Stimulated activated naive CD8-positive, alpha-beta T cell treated with anti-CD3 and anti-CD28 coated beads, Interleukin-15, amount 100 ng/mL, for 72 hours (primary cell): ENCODE measurements around the gene PTGES3L.
"Not testable (repeated sequence)": the region's sequence is repeated elsewhere in the genome, so short reads cannot be mapped to it uniquely, and the experiment has no call there.

ENCODE experiments used
- ATAC-seq: fragments of 150-1000 bp; cut with Tn5 transposase; 2 replicates; pipeline ENCODE4 v1.10.0; 2021; ENCODE audit warnings: mild to moderate bottlenecking, moderate library complexity
- DNase-seq, 2 donors: peaks; one replicate each; pipeline ENCODE4 v3.0.0; 2021 to 2022
- H3K27ac Mint-ChIP-seq, 2 donors: one replicate each; pipeline ENCODE4 v1.8.0; 2022; ENCODE audit warnings: mild to moderate bottlenecking in 2 of 2, mixed read lengths in 2 of 2, moderate library complexity in 2 of 2
- H3K27me3 Mint-ChIP-seq: one replicate; pipeline ENCODE4 v1.8.0; 2022; ENCODE audit warnings: mixed read lengths
- H3K4me1 Mint-ChIP-seq: one replicate; pipeline ENCODE4 v1.8.0; 2022; ENCODE audit warnings: mild to moderate bottlenecking, mixed read lengths
- H3K4me3 Mint-ChIP-seq, 2 donors: one replicate each; pipeline ENCODE4 v1.8.0; 2022; ENCODE audit warnings: mild to moderate bottlenecking in 2 of 2, mixed read lengths in 2 of 2, moderate library complexity in 1 of 2
- H3K9me3 Mint-ChIP-seq, 2 donors: one replicate each; pipeline ENCODE4 v1.8.0; 2022; ENCODE audit warnings: mixed read lengths in 2 of 2

The PTGES3L gene

DNA sequence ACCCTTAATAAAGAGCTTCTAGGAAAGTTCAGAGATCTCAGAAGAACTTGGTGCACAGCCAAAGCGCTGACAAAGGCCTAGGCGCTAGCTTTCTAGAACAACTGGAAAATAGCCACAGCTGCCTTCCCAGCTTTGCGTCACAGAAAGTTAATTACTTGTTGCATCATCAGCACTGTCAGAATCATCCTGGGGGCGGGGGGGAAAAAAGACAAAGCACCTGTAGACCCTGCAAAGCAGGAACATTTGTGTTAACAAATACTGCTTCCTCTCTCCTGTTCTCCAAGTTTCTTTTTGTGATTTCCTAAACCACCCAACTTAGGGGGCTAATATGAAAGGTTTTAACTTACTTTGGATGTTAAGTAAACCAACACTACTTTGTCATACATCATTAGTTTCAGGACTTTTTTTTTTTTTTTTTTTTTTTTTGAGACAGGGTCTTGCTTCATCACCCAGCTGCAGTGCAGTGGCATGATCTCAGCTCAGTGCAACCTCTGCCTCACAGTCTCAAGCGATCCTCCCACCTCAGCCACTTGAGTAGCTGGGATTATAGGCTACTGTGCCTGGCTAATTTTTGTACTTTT, 10.8 kb downstream of the PTGES3L start:
- Mint-ChIP-seq H3K27ac (peak overlapping the region in 1 of 2 donors; percentile 21), H3K27me3 (no peaks in the 10 kb centered on the region), H3K4me1 (peaks cover 5% of the 10 kb centered on the region), H3K9me3 (no peaks in the 10 kb centered on the region), H3K4me3 (no peak overlapping the region)
- DNase-seq = no peak
- ATAC-seq = no peak

DNA sequence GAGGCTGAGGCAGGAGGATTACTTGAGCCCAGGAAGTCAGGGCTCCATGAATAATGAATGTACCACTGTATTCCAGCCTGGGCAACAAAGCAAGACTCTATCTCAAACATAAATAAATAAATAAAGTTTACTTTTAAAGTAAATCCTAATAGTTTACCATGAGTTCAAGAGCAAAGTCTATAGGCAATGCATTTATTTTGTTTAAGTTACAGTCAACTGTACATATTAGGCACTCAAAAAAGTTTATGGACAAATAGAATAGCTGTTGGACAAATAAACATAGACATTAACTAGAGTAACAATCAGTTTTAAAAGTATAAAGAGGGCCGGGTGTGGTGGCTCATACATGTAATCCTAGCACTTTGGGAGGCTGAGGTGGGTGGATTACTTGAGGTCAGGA, 12.0 kb downstream of the PTGES3L start:
- no peak overlapping the region for H3K4me3 Mint-ChIP-seq
- DNase-seq (no peak), ATAC-seq (no peak)
- no peaks in the 10 kb centered on the region for H3K9me3 Mint-ChIP-seq
- peaks cover 13% of the 10 kb centered on the region for H3K4me1 Mint-ChIP-seq
- H3K27ac Mint-ChIP-seq = no peak overlapping the region
- H3K27me3 Mint-ChIP-seq = no peaks in the 10 kb centered on the region

DNA sequence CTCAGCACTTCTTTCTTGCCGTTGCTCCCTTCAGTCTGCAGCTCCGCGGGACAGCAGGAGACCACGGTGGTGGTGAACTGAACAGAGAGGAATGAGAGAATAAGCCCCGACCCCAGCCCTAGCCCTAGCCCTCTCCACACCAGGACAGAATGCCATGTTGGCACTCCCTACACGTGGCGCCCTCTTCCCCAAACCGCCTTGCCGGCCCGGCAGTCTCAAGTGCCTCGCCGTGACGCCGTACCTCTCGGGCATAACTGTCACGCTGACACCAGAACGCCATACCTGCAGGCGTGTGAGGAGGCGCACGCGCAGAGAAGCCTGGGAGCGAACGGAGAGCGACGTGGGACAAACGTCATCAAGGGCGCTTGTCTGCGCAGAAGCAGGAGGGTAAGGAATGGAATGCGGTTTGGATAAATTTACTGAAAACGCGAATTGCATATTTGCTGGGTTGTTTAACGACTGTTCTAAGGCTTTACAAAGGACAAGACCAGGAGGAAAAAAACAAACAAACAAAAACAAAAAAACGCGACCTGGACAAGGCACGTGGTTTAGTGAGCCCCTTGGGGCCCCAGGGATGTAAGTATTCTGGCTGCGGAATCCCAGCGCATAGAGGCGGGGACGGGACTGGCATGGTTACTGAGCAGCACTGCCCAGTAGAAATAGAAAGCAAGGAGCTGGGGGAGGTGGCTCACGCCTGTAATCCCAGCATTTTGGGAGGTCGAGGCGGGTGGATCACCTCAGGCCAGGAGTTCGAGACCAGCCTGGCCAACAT, 15.5 kb downstream of the PTGES3L start, which contains the start of gene AARSD1:
Gene AARSD1, minus strand, starts transcription at position 294 of the 772 bp plus-strand sequence. Its CDS starts 14 bp downstream, at position 280.
- ATAC-seq (peak; percentile 99), DNase-seq (peak; percentile 85 to 91)
- no peaks in the 10 kb centered on the region for H3K27me3 Mint-ChIP-seq
- peak within 1 kb of the TSS; percentile 87 to 94 for H3K27ac Mint-ChIP-seq
- H3K9me3 Mint-ChIP-seq = no peaks in the 10 kb centered on the region
- peak within 1 kb of the TSS; percentile 92 to 93 for H3K4me3 Mint-ChIP-seq
- peaks cover 19% of the 10 kb centered on the region for H3K4me1 Mint-ChIP-seq

DNA sequence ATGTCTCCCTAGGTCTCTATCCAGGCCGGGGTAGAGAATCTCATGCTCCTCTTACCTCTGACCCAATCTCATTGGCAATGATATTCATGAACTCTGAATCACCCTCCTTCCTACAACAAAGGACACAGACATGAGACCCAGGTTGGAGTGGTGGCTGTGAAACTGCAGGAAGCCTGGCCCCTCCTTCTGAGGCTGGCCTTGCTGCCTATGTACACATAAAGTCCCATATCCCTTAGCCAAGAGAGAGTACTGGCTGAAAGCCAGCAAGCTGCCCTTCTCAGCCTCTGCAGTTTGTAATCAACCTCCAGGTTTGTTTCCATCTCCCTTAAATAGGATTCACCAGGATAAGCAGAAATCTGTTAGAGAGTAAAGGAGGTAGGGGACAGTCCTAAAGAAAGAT, 26.2 kb downstream of the PTGES3L start:
- Mint-ChIP-seq H3K4me1 (peaks cover 6% of the 10 kb centered on the region), H3K4me3 (no peak overlapping the region), H3K27ac (peak overlapping the region in 1 of 2 donors; percentile 38), H3K9me3 (no peaks in the 10 kb centered on the region), H3K27me3 (no peaks in the 10 kb centered on the region)
- ATAC-seq (no peak), DNase-seq (no peak)

DNA sequence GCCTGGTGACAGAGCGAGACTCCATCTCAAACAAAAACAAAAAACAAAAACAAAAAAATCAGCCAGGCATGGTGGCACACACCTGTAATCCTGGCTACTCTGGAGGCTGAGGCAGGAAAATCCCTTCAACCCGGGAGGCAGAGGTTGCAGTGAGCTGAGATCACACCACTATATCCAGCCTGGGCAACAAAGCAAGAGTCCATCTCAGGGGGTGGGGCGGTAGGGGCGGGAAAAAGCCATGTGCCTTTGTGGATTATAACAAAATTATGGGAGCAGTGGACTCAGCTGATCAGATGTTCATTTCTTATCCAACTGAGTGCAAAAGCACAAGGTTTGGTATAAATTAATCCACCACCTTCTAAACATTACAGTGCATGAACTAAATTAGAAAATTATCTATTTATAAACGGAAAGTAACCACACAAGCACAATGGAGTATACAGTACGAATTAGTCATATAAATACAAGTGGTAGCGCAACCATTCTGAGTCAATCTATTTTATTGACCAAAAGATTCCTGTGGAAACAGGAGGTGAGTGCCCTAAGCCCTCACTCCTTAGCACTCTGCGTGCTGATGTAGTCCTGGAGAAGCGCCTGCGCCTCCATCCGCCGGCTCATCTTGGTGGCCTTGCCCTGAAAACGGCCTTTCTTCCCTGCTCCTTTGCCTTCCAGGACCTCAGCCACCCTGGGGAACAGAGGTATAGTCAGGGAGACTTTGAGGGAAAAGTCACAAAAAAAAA, 29.7 kb downstream of the PTGES3L start:
- H3K27ac Mint-ChIP-seq = no peak overlapping the region

DNA sequence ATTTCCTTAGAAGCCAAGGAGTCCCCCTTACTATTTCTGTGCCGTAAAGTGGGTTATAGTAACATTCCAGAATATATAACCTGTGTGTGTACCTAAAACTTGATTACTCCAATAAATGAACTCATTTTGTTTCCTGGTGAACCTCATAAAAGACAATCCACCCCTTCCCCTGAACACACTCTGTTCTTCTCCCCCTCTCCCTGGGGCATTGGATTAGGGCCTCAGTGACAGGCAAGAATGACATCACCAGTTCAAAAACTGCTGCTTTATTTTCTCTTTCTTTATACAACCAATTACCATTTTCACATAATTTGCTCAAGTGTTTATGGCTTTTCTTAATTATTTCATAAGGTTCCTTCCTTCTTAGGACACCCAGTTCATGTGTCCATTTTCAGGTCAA, 33.1 kb downstream of the PTGES3L start:
- no peaks in the 10 kb centered on the region for H3K4me1 Mint-ChIP-seq
- ATAC-seq = no peak
- no peak overlapping the region for H3K4me3 Mint-ChIP-seq
- no peak for DNase-seq
- peak overlapping the region in 1 of 2 donors; percentile 72 for H3K27ac Mint-ChIP-seq
- H3K9me3 Mint-ChIP-seq = no peaks in the 10 kb centered on the region
- no peaks in the 10 kb centered on the region for H3K27me3 Mint-ChIP-seq

More for the DNA sequence above, 29.7 kb downstream of the PTGES3L start:
- no peak for ATAC-seq
- no peak overlapping the region for H3K4me3 Mint-ChIP-seq
- H3K4me1 Mint-ChIP-seq = no peaks in the 10 kb centered on the region
- no peak for DNase-seq
- H3K27me3 Mint-ChIP-seq = no peaks in the 10 kb centered on the region
- H3K9me3 Mint-ChIP-seq = no peaks in the 10 kb centered on the region

DNA sequence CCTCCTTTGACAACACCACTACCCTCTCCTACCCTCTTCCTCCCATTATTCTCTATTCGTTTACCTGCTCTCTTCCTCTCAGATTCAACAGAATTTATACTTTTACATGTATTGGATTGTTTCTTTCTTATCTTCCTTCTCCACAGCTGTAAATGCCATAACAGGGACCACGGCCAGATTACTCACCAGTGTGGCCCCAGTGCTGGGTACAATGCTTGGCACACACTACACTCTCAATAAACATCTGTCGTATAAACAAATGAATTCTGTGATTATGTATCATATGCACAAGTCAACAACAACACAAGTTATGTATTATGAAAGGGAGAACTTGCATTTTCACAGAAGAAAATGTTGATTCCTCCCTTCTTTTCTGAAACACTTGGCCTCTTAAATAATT, 35.7 kb downstream of the PTGES3L start:
- Mint-ChIP-seq H3K4me1 (no peaks in the 10 kb centered on the region), H3K4me3 (no peak overlapping the region), H3K27ac (no peak overlapping the region), H3K27me3 (peaks cover 14% of the 10 kb centered on the region), H3K9me3 (no peaks in the 10 kb centered on the region)
- DNase-seq (no peak), ATAC-seq (no peak)

DNA sequence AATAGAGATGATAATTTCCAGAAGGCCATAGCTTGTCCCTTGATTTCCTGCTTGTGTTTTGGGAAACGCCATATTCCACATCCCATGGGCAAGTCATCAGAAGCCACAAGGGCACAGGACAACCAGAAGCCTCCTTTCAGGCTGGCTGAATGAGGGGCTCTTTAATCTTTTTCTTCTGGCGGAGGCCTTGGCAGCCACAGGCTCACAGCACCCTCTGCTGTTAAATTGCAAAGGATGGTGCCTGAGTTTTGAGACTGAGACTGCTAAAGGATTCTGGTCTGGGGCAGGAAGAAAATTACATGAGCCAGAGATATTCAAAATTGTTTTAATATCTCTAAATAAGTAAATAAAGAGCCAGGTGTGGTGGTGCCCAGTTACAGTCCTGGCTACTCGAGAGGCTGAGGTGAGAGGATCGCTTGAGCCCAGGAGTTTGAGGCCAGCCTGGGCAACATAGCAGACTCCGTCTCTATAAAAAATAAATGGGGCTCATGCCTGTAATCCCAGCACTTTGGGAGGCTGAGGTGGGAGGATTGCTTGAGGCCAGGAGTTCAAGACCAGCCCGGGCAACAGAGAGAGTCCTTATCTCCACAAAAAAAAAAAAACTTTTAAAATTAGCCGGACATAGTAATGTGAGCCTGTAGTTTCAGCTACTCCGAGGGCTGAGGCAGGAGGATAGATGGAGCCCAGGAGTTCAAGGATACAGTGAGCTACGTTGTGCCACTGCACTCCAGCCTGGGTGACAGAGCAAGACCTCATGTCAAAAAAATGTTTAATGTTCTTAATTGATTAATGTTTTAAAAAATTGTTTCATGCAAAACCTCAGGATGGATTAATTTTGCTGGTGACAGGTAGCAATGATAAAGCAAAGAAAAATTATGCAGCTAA, 41.9 kb downstream of the PTGES3L start:
- DNase-seq (peak; percentile 37 to 43), ATAC-seq (peak; percentile 80)
- no peak overlapping the region for H3K4me3 Mint-ChIP-seq
- peaks cover 36% of the 10 kb centered on the region for H3K27me3 Mint-ChIP-seq
- H3K9me3 Mint-ChIP-seq = no peaks in the 10 kb centered on the region
- H3K27ac Mint-ChIP-seq = no peak overlapping the region
- H3K4me1 Mint-ChIP-seq = no peaks in the 10 kb centered on the region

DNA sequence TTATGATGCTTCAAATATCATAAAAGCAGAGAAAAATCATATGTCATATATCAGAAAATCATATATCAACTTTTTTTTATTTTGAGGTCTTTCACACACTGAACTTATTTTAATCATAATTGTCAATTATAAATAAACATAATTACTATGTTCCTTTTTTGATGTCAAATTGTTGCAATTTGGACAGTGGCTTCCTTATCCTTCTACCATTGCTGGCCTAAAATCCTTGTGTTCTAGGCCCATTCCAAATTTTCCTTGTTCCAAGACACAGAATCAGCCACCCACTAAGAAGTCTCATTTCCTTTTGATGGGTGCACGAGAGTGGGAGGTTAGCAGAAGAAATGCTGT, 50.4 kb downstream of the PTGES3L start:
- Mint-ChIP-seq H3K9me3 (no peaks in the 10 kb centered on the region), H3K4me1 (peaks cover 16% of the 10 kb centered on the region), H3K4me3 (no peak overlapping the region), H3K27ac (no peak overlapping the region), H3K27me3 (peaks cover 12% of the 10 kb centered on the region)
- ATAC-seq (no peak), DNase-seq (no peak)

DNA sequence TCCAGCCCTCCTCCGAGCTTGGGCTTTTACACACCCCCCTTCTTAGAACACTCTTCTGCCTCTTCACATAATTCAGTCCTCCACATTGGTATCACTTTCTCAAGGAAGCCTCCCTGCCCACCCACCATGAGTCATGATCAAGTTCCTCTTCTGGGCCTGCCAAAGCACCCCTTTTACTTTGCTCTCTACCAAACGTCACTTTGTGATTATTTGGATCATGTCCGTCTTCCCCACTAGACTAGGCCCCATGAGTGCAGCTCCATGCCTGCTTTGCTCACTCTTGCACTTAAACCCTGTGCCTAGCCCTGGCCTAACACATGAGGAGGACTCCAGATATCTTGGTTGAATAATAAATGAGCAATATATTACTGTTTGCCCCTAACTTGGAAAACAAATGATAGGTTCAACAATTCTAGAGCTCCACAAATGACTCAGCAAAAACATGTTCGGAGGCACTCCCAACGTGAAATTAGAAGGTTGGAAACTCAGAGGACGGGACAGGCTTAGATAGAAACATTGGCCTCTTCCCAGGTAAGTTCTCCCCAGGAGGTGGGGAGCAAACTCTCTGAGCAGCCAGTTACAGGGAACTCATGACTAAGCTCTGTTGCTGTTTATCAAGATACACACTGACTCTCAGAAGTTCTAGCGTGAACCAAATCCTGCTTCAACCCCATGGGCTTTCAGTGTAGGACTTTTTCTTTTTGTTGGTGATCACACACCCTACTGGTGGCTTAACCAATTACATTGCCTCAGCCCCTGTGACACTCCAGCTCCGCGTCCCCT, 51.0 kb downstream of the PTGES3L start:
- H3K4me1 Mint-ChIP-seq = peaks cover 16% of the 10 kb centered on the region
- peak overlapping the region in 1 of 2 donors; percentile 19 for H3K27ac Mint-ChIP-seq
- peak; percentile 28 to 43 for DNase-seq
- H3K27me3 Mint-ChIP-seq = peaks cover 7% of the 10 kb centered on the region
- ATAC-seq = peak; percentile 98
- peak overlapping the region in 1 of 2 donors; percentile 37 for H3K4me3 Mint-ChIP-seq
- H3K9me3 Mint-ChIP-seq = no peaks in the 10 kb centered on the region

DNA sequence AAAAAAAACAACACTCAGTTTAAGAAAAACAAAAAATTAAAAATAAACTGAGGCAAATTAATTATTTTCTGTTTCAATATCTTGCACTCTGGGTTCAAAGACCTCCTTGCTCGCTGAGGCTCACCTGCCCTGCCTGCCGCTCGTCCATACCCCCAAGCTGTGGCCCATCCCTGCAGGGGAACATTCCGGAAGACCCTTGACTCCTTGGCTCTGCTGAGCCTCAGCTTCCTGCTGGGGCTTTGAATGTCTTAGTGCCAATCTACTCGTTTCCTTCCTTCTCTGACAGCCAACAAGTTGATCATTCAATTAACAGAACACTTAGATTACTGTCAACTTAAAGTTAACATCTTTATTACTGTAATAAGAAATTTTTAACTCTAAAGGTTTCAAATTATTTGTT, 55.0 kb downstream of the PTGES3L start:
- H3K4me1 Mint-ChIP-seq = peaks cover 16% of the 10 kb centered on the region
- H3K27ac Mint-ChIP-seq = peak overlapping the region; percentile 20 to 62
- no peaks in the 10 kb centered on the region for H3K9me3 Mint-ChIP-seq
- no peak for ATAC-seq
- H3K4me3 Mint-ChIP-seq = no peak overlapping the region
- DNase-seq = no peak
- no peaks in the 10 kb centered on the region for H3K27me3 Mint-ChIP-seq

DNA sequence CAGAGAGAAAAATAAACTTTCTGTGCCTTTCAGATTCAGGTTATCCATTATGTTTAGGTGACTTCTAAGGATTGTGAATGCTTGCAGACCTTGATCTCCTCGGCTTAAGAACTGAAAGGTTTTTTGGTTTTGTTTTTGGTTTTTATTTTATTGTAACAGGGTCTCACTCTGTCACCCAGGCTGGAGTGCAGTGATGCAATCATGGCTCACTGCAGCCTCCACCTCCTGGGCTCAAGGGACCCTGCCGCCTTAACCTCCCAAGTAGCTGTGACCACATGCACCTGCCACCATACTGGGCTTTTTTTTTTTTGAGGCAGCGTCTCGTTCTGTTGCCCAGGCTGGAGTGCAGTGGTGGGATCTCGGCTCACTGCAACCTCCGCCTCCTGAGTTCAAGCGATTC, 56.4 kb downstream of the PTGES3L start:
- not testable (repeated sequence) for H3K27ac Mint-ChIP-seq, H3K4me3 Mint-ChIP-seq, H3K9me3 Mint-ChIP-seq, H3K27me3 Mint-ChIP-seq, ATAC-seq, DNase-seq, H3K4me1 Mint-ChIP-seq

DNA sequence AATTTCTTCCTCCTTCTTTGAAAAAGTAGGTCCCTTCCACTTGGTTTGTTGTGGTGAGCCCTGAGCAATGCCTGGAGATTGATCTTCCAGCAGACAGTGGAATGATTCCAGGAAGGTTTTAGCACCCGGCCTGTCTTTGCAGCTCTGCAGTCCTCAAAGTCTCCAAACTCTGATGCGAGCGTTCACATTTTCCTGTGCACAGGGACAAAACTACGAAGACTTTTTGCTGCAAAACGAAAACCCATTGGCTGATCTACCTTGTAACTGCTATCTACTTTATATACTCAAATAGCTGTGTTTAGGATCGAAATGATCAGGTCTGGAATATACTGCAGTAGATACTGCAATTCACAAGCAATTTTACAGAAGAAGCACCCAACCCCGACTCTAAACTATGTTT, 57.6 kb downstream of the PTGES3L start:
- DNase-seq (no peak), ATAC-seq (no peak)
- Mint-ChIP-seq H3K4me3 (no peak overlapping the region), H3K27me3 (no peaks in the 10 kb centered on the region), H3K4me1 (peaks cover 5% of the 10 kb centered on the region), H3K27ac (no peak overlapping the region), H3K9me3 (no peaks in the 10 kb centered on the region)

DNA sequence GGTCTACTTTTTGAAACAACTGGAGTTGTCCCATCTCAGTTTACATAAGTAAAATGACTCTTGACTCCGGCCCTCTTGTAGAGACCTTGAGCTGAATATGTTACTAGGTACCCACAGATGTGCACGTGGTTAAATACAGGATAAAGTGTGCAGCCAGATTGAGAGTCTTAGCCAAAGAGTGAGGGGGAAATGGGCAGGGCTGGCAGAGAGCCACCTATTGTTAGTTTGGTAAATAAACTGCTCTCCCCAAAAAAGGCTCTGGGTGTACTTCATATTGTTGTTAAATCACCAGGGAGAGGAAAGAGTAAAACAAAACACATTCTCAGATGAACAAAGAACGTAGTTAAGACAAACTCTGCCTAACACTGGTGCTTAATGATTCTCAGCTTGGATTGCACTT, 59.0 kb downstream of the PTGES3L start:
- no peak overlapping the region for H3K4me3 Mint-ChIP-seq
- DNase-seq = no peak
- peaks cover 5% of the 10 kb centered on the region for H3K4me1 Mint-ChIP-seq
- no peaks in the 10 kb centered on the region for H3K9me3 Mint-ChIP-seq
- H3K27ac Mint-ChIP-seq = no peak overlapping the region
- no peak for ATAC-seq
- H3K27me3 Mint-ChIP-seq = no peaks in the 10 kb centered on the region
